Neural progenitor cell (in vitro differentiated cells): Measurements from ENCODE around the gene SLC6A18. TPM values are rescaled to one million over a fixed set of nuclear protein-coding genes. Genes with fewer than 3 reads are reported as not detected.
"Not testable (repeated sequence)": the region's sequence is repeated elsewhere in the genome, so short reads cannot be mapped to it uniquely, and the experiment has no call there.

ENCODE experiments used
- DNase-seq: peaks from one replicate; pipeline ENCODE4 v3.0.0-alpha.2; 2016; ENCODE audit warnings: low spot score
- H2AFZ ChIP-seq: fragments of 200-600 bp; sonication (generic); replicated peaks from 2 replicates; pipeline ENCODE4 v1.6.1; 2016; ENCODE audit warnings: antibody characterized with exemption
- H3F3A ChIP-seq: fragments of 200-600 bp; sonication (generic); 2 replicates; pipeline ENCODE4 v1.6.1; 2016; ENCODE audit warnings: antibody characterized with exemption, low read depth
- H3K27ac ChIP-seq: fragments of 200-600 bp; sonication (generic); 2 replicates; pipeline ENCODE4 v1.5.1; 2016; ENCODE audit warnings: mild to moderate bottlenecking
- H3K27me3 ChIP-seq: fragments of 200-600 bp; sonication (generic); 2 replicates; pipeline ENCODE4 v1.6.1; 2016; ENCODE audit warnings: mild to moderate bottlenecking, moderate library complexity
- H3K36me3 ChIP-seq: fragments of 200-600 bp; sonication (generic); 2 replicates; pipeline ENCODE4 v1.5.1; 2016
- H3K4me1 ChIP-seq: fragments of 200-600 bp; sonication (generic); 2 replicates; pipeline ENCODE4 v1.6.1; 2016; ENCODE audit warnings: mixed run types
- H3K4me2 ChIP-seq: fragments of 200-600 bp; sonication (generic); 2 replicates; pipeline ENCODE4 v1.6.1; 2016
- H3K4me3 ChIP-seq: fragments of 200-600 bp; sonication (generic); 2 replicates; pipeline ENCODE4 v1.5.1; 2016
- H3K79me2 ChIP-seq: fragments of 200-600 bp; sonication (generic); 2 replicates; pipeline ENCODE4 v1.6.1; 2016; ENCODE audit warnings: low read depth
- H3K9ac ChIP-seq: fragments of 200-600 bp; sonication (generic); 2 replicates; pipeline ENCODE4 v1.6.1; 2016
- H3K9me3 ChIP-seq: fragments of 200-600 bp; sonication (generic); 2 replicates; pipeline ENCODE4 v1.5.1; 2016; ENCODE audit warnings: low read depth
- H4K20me1 ChIP-seq: fragments of 200-600 bp; sonication (generic); 2 replicates; pipeline ENCODE4 v1.6.1; 2016; ENCODE audit warnings: low read depth
- H3K27ac Mint-ChIP-seq: 3 replicates; pipeline ENCODE4 v1.8.0; 2021; ENCODE audit warnings: mixed read lengths
- H3K27me3 Mint-ChIP-seq: 2 replicates; pipeline ENCODE4 v1.8.0; 2022; ENCODE audit warnings: low read depth, mild to moderate bottlenecking, inconsistent platforms, moderate library complexity, mixed read lengths; ENCODE audit not compliant: insufficient read depth
- H3K36me3 Mint-ChIP-seq: 3 replicates; pipeline ENCODE4 v1.8.0; 2021; ENCODE audit warnings: mixed read lengths
- H3K4me1 Mint-ChIP-seq: 3 replicates; pipeline ENCODE4 v1.8.0; 2021; ENCODE audit warnings: mixed read lengths
- H3K4me3 Mint-ChIP-seq: 3 replicates; pipeline ENCODE4 v1.8.0; 2021; ENCODE audit warnings: mild to moderate bottlenecking, moderate library complexity, mixed read lengths
- H3K9me3 Mint-ChIP-seq: 3 replicates; pipeline ENCODE4 v1.8.0; 2020; ENCODE audit warnings: mixed read lengths
- EZH2 ChIP-seq: fragments of 200-600 bp; sonication (generic); IDR thresholded peaks from 2 replicates; pipeline ENCODE4 v1.6.1; 2017; ENCODE audit warnings: antibody characterized with exemption, mild to moderate bottlenecking, moderate library complexity
- EZH2phosphoT487 ChIP-seq: fragments of 200-600 bp; sonication (generic); IDR thresholded peaks from 2 replicates; pipeline ENCODE4 v1.6.1; 2017; ENCODE audit warnings: antibody characterized with exemption
- total RNA-seq: library from RNA; depleted of rRNA; stranded (reverse); fragments of >200 nt; gene quantifications from 2 replicates; pipeline ENCODE4 v1.2.3, GENCODE V29; 2015; ENCODE audit warnings: low replicate concordance
- TF ChIP-seq, protein P1 (sequence below): fragments of 200-600 bp; sonication (generic); IDR thresholded peaks from 2 replicates; pipeline ENCODE4 v1.5.1; 2017; ENCODE audit warnings: antibody characterized with exemption, mild to moderate bottlenecking

The SLC6A18 gene
- total RNA-seq, 1 donor from 2014 or later, result not detected

- no peaks in the 10 kb centered on the region for H3K9me3 Mint-ChIP-seq
Measured at GRCh38 chr5:1272201-1272600, 47.0 kb downstream of the SLC6A18 start.

GRCh38 chr5:1273745-1274144, 48.6 kb downstream of the SLC6A18 start:
- Mint-ChIP-seq H3K36me3 (peaks cover 3% of the 10 kb centered on the region), H3K27ac (no peak overlapping the region), H3K27me3 (peaks cover 6% of the 10 kb centered on the region), H3K9me3 (no peaks in the 10 kb centered on the region), H3K4me1 (no peaks in the 10 kb centered on the region), H3K4me3 (no peak overlapping the region)
- TF ChIP-seq EZH2 (no peak), EZH2phosphoT487 (no peak)
- TF ChIP-seq, protein P1, sequence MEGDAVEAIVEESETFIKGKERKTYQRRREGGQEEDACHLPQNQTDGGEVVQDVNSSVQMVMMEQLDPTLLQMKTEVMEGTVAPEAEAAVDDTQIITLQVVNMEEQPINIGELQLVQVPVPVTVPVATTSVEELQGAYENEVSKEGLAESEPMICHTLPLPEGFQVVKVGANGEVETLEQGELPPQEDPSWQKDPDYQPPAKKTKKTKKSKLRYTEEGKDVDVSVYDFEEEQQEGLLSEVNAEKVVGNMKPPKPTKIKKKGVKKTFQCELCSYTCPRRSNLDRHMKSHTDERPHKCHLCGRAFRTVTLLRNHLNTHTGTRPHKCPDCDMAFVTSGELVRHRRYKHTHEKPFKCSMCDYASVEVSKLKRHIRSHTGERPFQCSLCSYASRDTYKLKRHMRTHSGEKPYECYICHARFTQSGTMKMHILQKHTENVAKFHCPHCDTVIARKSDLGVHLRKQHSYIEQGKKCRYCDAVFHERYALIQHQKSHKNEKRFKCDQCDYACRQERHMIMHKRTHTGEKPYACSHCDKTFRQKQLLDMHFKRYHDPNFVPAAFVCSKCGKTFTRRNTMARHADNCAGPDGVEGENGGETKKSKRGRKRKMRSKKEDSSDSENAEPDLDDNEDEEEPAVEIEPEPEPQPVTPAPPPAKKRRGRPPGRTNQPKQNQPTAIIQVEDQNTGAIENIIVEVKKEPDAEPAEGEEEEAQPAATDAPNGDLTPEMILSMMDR, result no peak
- Histone ChIP-seq H3K27ac (no peak overlapping the region), H3K4me2 (no peak overlapping the region), H2AFZ (no peak overlapping the region), H3K9ac (no peak overlapping the region), H3K79me2 (no peaks in the 10 kb centered on the region), H3K9me3 (no peaks in the 10 kb centered on the region), H3K4me3 (no peak overlapping the region), H3K4me1 (no peaks in the 10 kb centered on the region), H4K20me1 (no peaks in the 10 kb centered on the region), H3K27me3 (no peaks in the 10 kb centered on the region), H3F3A (no peaks in the 10 kb centered on the region), H3K36me3 (no peaks in the 10 kb centered on the region)
- no peak for DNase-seq

More at GRCh38 chr5:1272201-1272600, 47.0 kb downstream of the SLC6A18 start:
- H3K9ac ChIP-seq, result no peak overlapping the region
- H3K4me3 ChIP-seq, result no peak overlapping the region
- no peaks in the 10 kb centered on the region for H3F3A ChIP-seq
- no peaks in the 10 kb centered on the region for H3K4me1 ChIP-seq
- Mint-ChIP-seq H3K36me3 (no peaks in the 10 kb centered on the region), H3K27me3 (peaks cover 6% of the 10 kb centered on the region), H3K27ac (no peak overlapping the region), H3K4me1 (no peaks in the 10 kb centered on the region), H3K4me3 (no peak overlapping the region)
- no peak overlapping the region for H3K27ac ChIP-seq
- no peak overlapping the region for H2AFZ ChIP-seq
- H3K36me3 ChIP-seq, result no peaks in the 10 kb centered on the region
- no peaks in the 10 kb centered on the region for H4K20me1 ChIP-seq
- H3K27me3 ChIP-seq, result no peaks in the 10 kb centered on the region
- no peak overlapping the region for H3K4me2 ChIP-seq
- no peak for DNase-seq
- no peaks in the 10 kb centered on the region for H3K79me2 ChIP-seq
- H3K9me3 ChIP-seq, result no peaks in the 10 kb centered on the region
- TF ChIP-seq EZH2phosphoT487 (no peak), EZH2 (no peak)
- TF ChIP-seq, protein P1, result no peak

DNA sequence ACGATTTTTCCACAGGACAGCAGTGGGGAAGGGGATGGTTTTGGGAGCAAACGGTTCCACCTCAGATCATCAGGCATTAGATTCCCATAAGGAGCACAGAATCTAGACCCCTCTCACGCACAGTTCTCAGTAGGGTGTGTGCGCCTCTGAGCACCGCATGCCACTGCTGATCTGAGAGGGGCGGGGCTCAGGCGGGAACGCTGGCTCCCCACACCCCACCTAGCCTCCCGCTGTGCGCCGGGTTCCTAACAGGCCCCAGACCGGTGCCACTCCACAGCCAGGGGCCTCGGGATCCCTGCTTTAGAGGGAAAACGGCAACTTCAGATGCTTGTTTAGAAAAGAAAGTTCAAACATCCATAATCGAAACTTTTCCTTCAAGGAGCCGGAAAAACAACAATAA, 49.3 kb downstream of the SLC6A18 start:
- Mint-ChIP-seq H3K4me1 (no peaks in the 10 kb centered on the region), H3K4me3 (no peak overlapping the region), H3K27ac (no peak overlapping the region), H3K9me3 (no peaks in the 10 kb centered on the region), H3K36me3 (peaks cover 3% of the 10 kb centered on the region), H3K27me3 (peaks cover 4% of the 10 kb centered on the region)
- H3K9ac ChIP-seq, result no peak overlapping the region
- no peaks in the 10 kb centered on the region for H3K27me3 ChIP-seq
- H3K27ac ChIP-seq, result no peak overlapping the region
- no peaks in the 10 kb centered on the region for H4K20me1 ChIP-seq
- no peak for TF ChIP-seq EZH2phosphoT487
- TF ChIP-seq, protein P1, result no peak
- no peak for TF ChIP-seq EZH2
- H3K9me3 ChIP-seq, result no peaks in the 10 kb centered on the region
- H2AFZ ChIP-seq, result no peak overlapping the region
- H3K4me3 ChIP-seq, result no peak overlapping the region
- no peaks in the 10 kb centered on the region for H3K36me3 ChIP-seq
- H3K79me2 ChIP-seq, result no peaks in the 10 kb centered on the region
- H3K4me2 ChIP-seq, result no peak overlapping the region
- no peaks in the 10 kb centered on the region for H3K4me1 ChIP-seq
- no peak for DNase-seq
- no peaks in the 10 kb centered on the region for H3F3A ChIP-seq

DNA sequence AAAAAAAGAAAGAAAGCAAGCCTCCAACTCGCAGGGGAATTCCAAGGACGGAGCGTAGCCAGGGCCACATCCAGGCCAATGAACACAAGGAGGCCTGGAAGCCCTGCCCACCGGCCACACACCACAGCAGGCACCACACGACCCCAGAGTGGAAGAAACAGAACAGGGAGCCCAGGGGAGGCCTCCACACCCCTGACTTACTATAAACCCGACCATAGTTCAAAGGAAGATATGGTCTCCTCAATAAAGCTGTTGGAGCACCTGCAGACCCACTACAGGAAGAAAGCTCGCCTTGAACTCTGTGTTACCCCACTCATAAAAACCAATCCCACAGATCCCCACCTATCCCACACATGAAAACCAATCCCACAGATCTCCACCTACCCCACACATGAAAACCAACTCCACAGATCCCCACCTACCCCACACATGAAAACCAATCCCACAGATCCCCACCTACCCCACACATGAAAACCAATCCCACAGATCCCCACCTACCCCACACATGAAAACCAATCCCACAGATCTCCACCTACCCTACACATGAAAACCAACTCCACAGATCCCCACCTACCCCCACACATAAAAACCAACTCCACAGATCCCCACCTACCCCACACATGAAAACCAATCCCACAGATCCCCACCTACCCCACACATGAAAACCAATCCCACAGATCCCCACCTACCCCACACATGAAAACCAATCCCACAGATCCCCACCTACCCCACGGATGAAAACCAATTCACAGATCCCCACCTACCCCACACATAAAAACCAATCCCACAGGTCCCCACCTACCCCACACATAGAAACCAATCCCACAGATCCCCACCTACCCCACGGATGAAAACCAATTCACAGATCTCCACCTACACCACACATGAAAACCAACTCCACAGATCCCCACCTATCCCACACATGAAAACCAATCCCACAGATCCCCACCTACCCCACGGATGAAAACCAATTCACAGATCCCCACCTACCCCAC, 50.5 kb downstream of the SLC6A18 start:
- not testable (repeated sequence) for H3K9me3 ChIP-seq, H3K36me3 Mint-ChIP-seq, H3K27ac ChIP-seq, H3K4me1 ChIP-seq, H3K27me3 ChIP-seq, H4K20me1 ChIP-seq, H3K36me3 ChIP-seq, H3K9me3 Mint-ChIP-seq, DNase-seq, H3K4me3 ChIP-seq, H3F3A ChIP-seq, H2AFZ ChIP-seq, H3K9ac ChIP-seq, H3K27me3 Mint-ChIP-seq, H3K27ac Mint-ChIP-seq, H3K4me1 Mint-ChIP-seq, H3K79me2 ChIP-seq, H3K4me3 Mint-ChIP-seq, H3K4me2 ChIP-seq
